Naive thymus-derived CD4-positive, alpha-beta T cell (primary cell): ENCODE results near the gene ARGLU1. TPM values are rescaled to one million over a fixed set of nuclear protein-coding genes. Genes with fewer than 3 reads are reported as not detected.
A peak's percentile ranks its signal among the peaks of the same experiment; 100 is the strongest.

ENCODE experiments used
- ATAC-seq: fragments of 150-1000 bp; cut with Tn5 transposase; 2 replicates; pipeline ENCODE4 v1.10.0; 2021; ENCODE audit warnings: mild to moderate bottlenecking, moderate library complexity
- CTCF ChIA-PET: fragments of 350-600 bp; sonication (Branson Sonifier 250); formaldehyde crosslinking; loops from one replicate; lab custom pipeline; 2021; ENCODE audit warnings: antibody characterized with exemption; lab: Charles Lee
- POLR2A ChIA-PET: fragments of 350-600 bp; sonication (Branson Sonifier 250); formaldehyde crosslinking; loops from one replicate; lab custom pipeline; 2021; ENCODE audit warnings: antibody characterized with exemption, inconsistent platforms; lab: Charles Lee
- DNase-seq, 9 donors: peaks; one replicate each; pipeline versions ENCODE4 v3.0.0 to v3.0.0-alpha.2; 2020 to 2022; ENCODE audit warnings: mixed read lengths in 1 of 9
- H3K27ac ChIP-seq: one replicate; pipeline ENCODE4 v1.7.0; 2013; ENCODE audit warnings: mild to moderate bottlenecking, low read depth, low read length, moderate library complexity
- H3K27me3 ChIP-seq, 2 donors: one replicate each; pipeline ENCODE4 v1.7.0; 2013; ENCODE audit warnings: low read length in 2 of 2, mild to moderate bottlenecking in 2 of 2, moderate library complexity in 2 of 2; ENCODE audit not compliant: control insufficient read depth in 2 of 2, insufficient read depth in 2 of 2
- H3K36me3 ChIP-seq, 3 experiments: 1 replicate in 2 of 3; 2 replicates in 1 of 3; pipeline ENCODE4 v1.7.0; 2013; ENCODE audit warnings: low read length in 3 of 3, mild to moderate bottlenecking in 3 of 3, moderate library complexity in 1 of 3; ENCODE audit not compliant: insufficient read depth in 3 of 3, control insufficient read depth in 2 of 3
- H3K4me1 ChIP-seq, 2 donors: one replicate each; pipeline ENCODE4 v1.7.0; 2013; ENCODE audit warnings: low read length in 2 of 2, mild to moderate bottlenecking in 2 of 2, moderate library complexity in 1 of 2; ENCODE audit not compliant: control insufficient read depth in 2 of 2, insufficient read depth in 2 of 2
- H3K4me3 ChIP-seq: 2 replicates; pipeline ENCODE4 v1.7.0; 2013; ENCODE audit warnings: mild to moderate bottlenecking, low read length
- H3K9me3 ChIP-seq, 3 experiments: 1 replicate in 2 of 3; 2 replicates in 1 of 3; pipeline ENCODE4 v1.7.0; 2013; ENCODE audit warnings: low read length in 3 of 3; ENCODE audit not compliant: control insufficient read depth in 2 of 3
- H3K27ac Mint-ChIP-seq, 9 donors: one replicate each; pipeline ENCODE4 v1.8.0; 2020 to 2022; ENCODE audit warnings: mixed read lengths in 9 of 9, mild to moderate bottlenecking in 8 of 9, moderate library complexity in 5 of 9, inconsistent platforms in 2 of 9
- H3K27me3 Mint-ChIP-seq, 5 donors: one replicate each; pipeline ENCODE4 v1.8.0; 2021 to 2022; ENCODE audit warnings: mixed read lengths in 5 of 5, mild to moderate bottlenecking in 1 of 5
- H3K36me3 Mint-ChIP-seq, 5 donors: one replicate each; pipeline ENCODE4 v1.8.0; 2020 to 2022; ENCODE audit warnings: mixed read lengths in 5 of 5, mild to moderate bottlenecking in 3 of 5, inconsistent platforms in 1 of 5
- H3K4me1 Mint-ChIP-seq, 7 donors: one replicate each; pipeline ENCODE4 v1.8.0; 2020 to 2022; ENCODE audit warnings: mixed read lengths in 7 of 7, mild to moderate bottlenecking in 3 of 7, inconsistent platforms in 1 of 7
- H3K4me3 Mint-ChIP-seq, 10 donors: one replicate each; pipeline ENCODE4 v1.8.0; 2020 to 2022; ENCODE audit warnings: mild to moderate bottlenecking in 10 of 10, mixed read lengths in 10 of 10, moderate library complexity in 6 of 10, inconsistent platforms in 2 of 10
- H3K9me3 Mint-ChIP-seq, 11 donors: one replicate each; pipeline ENCODE4 v1.8.0; 2020 to 2022; ENCODE audit warnings: mixed read lengths in 11 of 11, mild to moderate bottlenecking in 4 of 11, inconsistent platforms in 1 of 11, moderate library complexity in 1 of 11
- intact Hi-C, 2 donors: fragments of 100-400 bp; cut with micrococcal nuclease; formaldehyde crosslinking; loops; one replicate each; pipeline ENCODE4 v1.15.1; 2023
- polyA plus RNA-seq, 2 donors: library from polyadenylated mRNA; unstranded; fragments of 300-500 nt; fragmentation: Illumina TruSeq; gene quantifications; one replicate each; pipeline ENCODE4 v1.2.3, GENCODE V29; 2021
- total RNA-seq, 6 experiments: library from RNA in 5 of 6; stranded (reverse) in 5 of 6; gene quantifications; 1 replicate in 5 of 6; 2 replicates in 1 of 6; pipeline ENCODE4 v1.2.3 and lab custom pipeline; 2021 to 2026

Gene ARGLU1
- total and polyA plus RNA-seq, 7 experiments from 2014 or later: 36.1 to 291 (median 144) TPM

DNA sequence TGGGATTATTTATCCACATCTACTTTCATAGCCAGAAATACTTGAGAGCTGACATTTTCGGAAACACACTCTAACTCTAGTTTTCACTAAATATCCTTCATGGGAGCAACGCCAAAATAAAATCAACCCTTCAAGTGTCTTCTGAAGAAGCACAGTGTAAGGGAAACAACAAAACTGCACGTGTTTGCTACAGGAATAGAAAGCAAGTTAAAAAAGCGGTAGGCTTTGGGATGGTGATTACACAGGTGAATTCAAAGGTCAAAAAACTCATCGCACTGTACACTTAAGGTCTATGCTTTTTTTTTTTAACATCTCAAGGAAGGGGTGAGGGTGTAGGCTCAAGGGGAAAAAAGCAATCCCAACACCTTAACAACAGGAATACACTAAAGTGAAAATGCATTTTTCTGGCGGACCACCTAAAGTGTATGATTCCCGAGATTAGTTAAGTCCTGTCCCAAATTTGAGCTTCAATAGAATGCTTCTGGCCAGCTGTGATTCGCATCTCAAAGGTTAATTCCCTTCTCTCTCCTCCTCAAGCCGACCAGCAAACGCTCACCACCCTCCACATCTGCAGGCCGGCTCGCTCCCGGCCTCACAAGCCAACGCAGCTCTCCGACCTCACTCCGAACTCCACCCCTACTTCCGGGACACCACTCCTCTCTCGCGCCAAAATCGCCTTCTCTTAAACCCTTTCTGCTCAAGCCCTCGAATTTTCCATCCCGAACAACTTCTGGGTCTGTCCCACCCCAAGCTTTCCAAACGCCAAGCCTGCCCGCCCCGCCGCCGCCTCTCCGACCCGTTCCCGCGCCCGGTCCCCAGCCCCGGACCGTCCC lies 1.1 kb downstream of the ARGLU1 start:
- peak overlapping the region; percentile 83 to 100 (median 98) for H3K4me3 Mint-ChIP-seq
- H3K9me3 Mint-ChIP-seq: peaks cover 0 to 2% (median 0%) of the 10 kb centered on the region in 11 donors
- Histone ChIP-seq H3K9me3 (no peaks in the 10 kb centered on the region), H3K27me3 (no peaks in the 10 kb centered on the region), H3K36me3 (peaks cover 0 to 6% (median 0%) of the 10 kb centered on the region in 3 experiments), H3K4me3 (peak overlapping the region; percentile 70), H3K27ac (peak overlapping the region; percentile 95), H3K4me1 (peaks cover 39 to 40% of the 10 kb centered on the region in 2 donors)
- DNase-seq: peak in 5 of 9 donors; percentile 4 to 19 (median 11)
- peaks cover 45 to 74% (median 61%) of the 10 kb centered on the region in 7 donors for H3K4me1 Mint-ChIP-seq
- no peaks in the 10 kb centered on the region for H3K27me3 Mint-ChIP-seq
- peaks cover 0 to 5% (median 0%) of the 10 kb centered on the region in 5 donors for H3K36me3 Mint-ChIP-seq
- peak overlapping the region; percentile 90 to 97 (median 95) for H3K27ac Mint-ChIP-seq
- POLR2A ChIA-PET: interaction anchor here (1.0 to 3.7 kb wide), 5 partner anchors 11 to 1427 kb away, joined by 3 to 17 read pairs (median 5); partner anchors contain the start of gene EFNB2
- CTCF ChIA-PET: interaction anchor here (1.2 to 1.3 kb wide), 2 partner anchors 14 to 30 kb away, joined by 3 to 6 read pairs; no protein-coding TSS in a partner anchor
- intact Hi-C loops: loop anchor here (1.0 to 10.0 kb wide), 7 partner anchors 9 to 1646 kb away; no protein-coding TSS in a partner anchor
- no peak for ATAC-seq

- DNase-seq (no peak), ATAC-seq (no peak)
- Mint-ChIP-seq H3K27ac (peak overlapping the region in 8 of 9 donors; percentile 4 to 94 (median 53)), H3K4me3 (peak overlapping the region; percentile 31 to 100 (median 98)), H3K9me3 (peaks cover 0 to 1% (median 0%) of the 10 kb centered on the region in 11 donors), H3K4me1 (peaks cover 48 to 85% (median 69%) of the 10 kb centered on the region in 7 donors), H3K27me3 (no peaks in the 10 kb centered on the region), H3K36me3 (peaks cover 0 to 5% (median 0%) of the 10 kb centered on the region in 5 donors)
- H3K27me3 ChIP-seq: no peaks in the 10 kb centered on the region
- H3K4me1 ChIP-seq: peaks cover 42 to 50% of the 10 kb centered on the region in 2 donors
- H3K9me3 ChIP-seq: no peaks in the 10 kb centered on the region
- CTCF ChIA-PET: interaction anchor here (1.3 kb wide), 1 partner anchor 29 kb away, joined by 6 read pairs; no protein-coding TSS in a partner anchor
- POLR2A ChIA-PET: interaction anchor here (0.6 to 3.7 kb wide), 4 partner anchors 13 to 1426 kb away, joined by 3 to 17 read pairs (median 3); partner anchors contain the start of gene EFNB2
- H3K4me3 ChIP-seq: no peak overlapping the region
- intact Hi-C loops: loop anchor here (5.0 to 10.0 kb wide), 3 partner anchors 350 to 1430 kb away; no protein-coding TSS in a partner anchor
- H3K36me3 ChIP-seq: peaks cover 0 to 6% (median 0%) of the 10 kb centered on the region in 3 experiments
- H3K27ac ChIP-seq: no peak overlapping the region
These were observed 2.7 kb downstream of the ARGLU1 start for GRCh38 chr13:106565127-106565775.

GRCh38 chr13:106562301-106562700 lies 5.6 kb downstream of the ARGLU1 start:
- peak overlapping the region in 9 of 10 donors; percentile 36 to 75 (median 51) for H3K4me3 Mint-ChIP-seq
- peak overlapping the region in 4 of 9 donors; percentile 18 to 53 (median 32) for H3K27ac Mint-ChIP-seq
- Histone ChIP-seq H3K4me1 (peaks cover 33 to 47% of the 10 kb centered on the region in 2 donors), H3K36me3 (peaks cover 0 to 22% (median 10%) of the 10 kb centered on the region in 3 experiments), H3K4me3 (no peak overlapping the region), H3K27ac (peak overlapping the region; percentile 15), H3K27me3 (no peaks in the 10 kb centered on the region), H3K9me3 (no peaks in the 10 kb centered on the region)
- ChIA-PET POLR2A (no interaction called here), CTCF (interaction anchor here (1.4 kb wide), 1 partner anchor 58 kb away, joined by 4 read pairs; no protein-coding TSS in a partner anchor)
- H3K9me3 Mint-ChIP-seq: no peaks in the 10 kb centered on the region
- no peaks in the 10 kb centered on the region for H3K27me3 Mint-ChIP-seq
- H3K36me3 Mint-ChIP-seq: peaks cover 6 to 19% (median 9%) of the 10 kb centered on the region in 5 donors
- no peak for DNase-seq
- intact Hi-C loops: loop anchor here in 1 of 2 donors (10.0 kb wide), 2 partner anchors 352 to 1428 kb away; no protein-coding TSS in a partner anchor
- H3K4me1 Mint-ChIP-seq: peaks cover 51 to 90% (median 83%) of the 10 kb centered on the region in 7 donors
- no peak for ATAC-seq

DNA sequence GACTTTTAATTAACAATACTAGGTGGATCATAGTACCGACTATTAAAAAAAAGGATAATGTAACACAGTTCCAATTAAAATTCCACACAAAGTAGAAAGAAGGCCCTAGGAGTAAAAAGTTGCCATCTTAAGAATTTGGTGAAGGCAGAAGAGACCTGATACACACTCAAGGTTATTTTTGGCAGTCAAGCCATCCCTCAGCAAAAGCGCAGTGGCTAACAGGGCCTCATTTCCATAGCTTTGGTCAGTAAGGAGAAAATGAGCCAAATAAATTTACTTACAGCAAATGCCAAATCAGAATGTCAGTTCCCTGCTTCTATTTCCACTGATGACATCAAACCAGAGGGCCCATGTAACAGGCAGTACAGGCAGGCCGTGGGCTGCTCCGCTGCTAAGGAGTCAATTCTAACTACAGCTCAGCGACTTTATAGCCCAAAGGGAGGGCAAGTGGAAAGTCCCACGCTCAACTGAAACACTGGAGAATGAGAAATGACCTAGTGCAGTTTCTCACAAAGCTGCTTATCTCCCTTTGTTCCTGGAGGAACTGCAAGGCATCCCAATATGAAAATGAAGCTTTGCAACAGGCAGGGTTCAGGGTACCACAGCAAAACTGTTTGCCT lies 6.3 kb downstream of the ARGLU1 start:
- Histone ChIP-seq H3K4me1 (peaks cover 33 to 47% of the 10 kb centered on the region in 2 donors), H3K9me3 (no peaks in the 10 kb centered on the region), H3K4me3 (no peak overlapping the region), H3K27ac (peak overlapping the region; percentile 15), H3K36me3 (peaks cover under 1 to 25% (median 10%) of the 10 kb centered on the region in 3 experiments), H3K27me3 (no peaks in the 10 kb centered on the region)
- intact Hi-C loops: loop anchor here in 1 of 2 donors (10.0 kb wide), 2 partner anchors 353 to 1427 kb away; no protein-coding TSS in a partner anchor
- peak overlapping the region; percentile 16 to 66 (median 49) for H3K4me3 Mint-ChIP-seq
- peaks cover 50 to 88% (median 81%) of the 10 kb centered on the region in 7 donors for H3K4me1 Mint-ChIP-seq
- ATAC-seq (peak; percentile 76), DNase-seq (peak in 2 of 9 donors; percentile 31 to 48)
- ChIA-PET POLR2A (no interaction called here), CTCF (interaction anchor here (1.4 kb wide), 1 partner anchor 59 kb away, joined by 4 read pairs; no protein-coding TSS in a partner anchor)
- H3K27me3 Mint-ChIP-seq: no peaks in the 10 kb centered on the region
- peaks cover 6 to 25% (median 16%) of the 10 kb centered on the region in 5 donors for H3K36me3 Mint-ChIP-seq
- no peaks in the 10 kb centered on the region for H3K9me3 Mint-ChIP-seq
- H3K27ac Mint-ChIP-seq: peak overlapping the region in 5 of 9 donors; percentile 15 to 33 (median 23)

DNA sequence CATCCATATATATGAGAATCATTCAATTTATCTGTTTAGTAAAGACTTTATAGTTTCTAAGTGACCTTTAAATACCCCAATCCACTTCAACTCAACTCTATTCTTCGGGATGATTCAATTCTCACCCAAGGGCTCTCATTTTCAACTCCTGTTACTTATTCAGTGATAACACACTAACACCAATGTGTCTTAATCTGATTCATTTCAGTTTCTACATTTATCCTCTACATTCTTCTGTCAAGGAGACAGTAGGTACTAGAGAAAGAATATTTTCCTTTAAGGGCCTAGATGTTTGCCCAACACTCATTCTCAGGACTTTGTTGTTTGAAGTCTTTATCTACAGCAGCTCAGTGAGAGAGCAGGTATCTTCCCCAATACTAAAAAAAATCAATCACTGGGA lies 7.1 kb downstream of the ARGLU1 start:
- Mint-ChIP-seq H3K36me3 (peaks cover 7 to 33% (median 24%) of the 10 kb centered on the region in 5 donors), H3K4me3 (peak overlapping the region in 5 of 10 donors; percentile 3 to 66 (median 43)), H3K9me3 (no peaks in the 10 kb centered on the region), H3K27ac (peak overlapping the region in 3 of 9 donors; percentile 12 to 26 (median 24)), H3K4me1 (peaks cover 45 to 88% (median 79%) of the 10 kb centered on the region in 7 donors), H3K27me3 (no peaks in the 10 kb centered on the region)
- ChIA-PET CTCF (no interaction called here), POLR2A (no interaction called here)
- H3K4me3 ChIP-seq: no peak overlapping the region
- ATAC-seq (no peak), DNase-seq (no peak)
- no peaks in the 10 kb centered on the region for H3K27me3 ChIP-seq
- intact Hi-C loops: loop anchor here in 1 of 2 donors (10.0 kb wide), 2 partner anchors 354 to 1426 kb away; no protein-coding TSS in a partner anchor
- no peak overlapping the region for H3K27ac ChIP-seq
- no peaks in the 10 kb centered on the region for H3K9me3 ChIP-seq
- peaks cover 9 to 33% (median 16%) of the 10 kb centered on the region in 3 experiments for H3K36me3 ChIP-seq
- peaks cover 29 to 47% of the 10 kb centered on the region in 2 donors for H3K4me1 ChIP-seq
